SK-N-SH (cell line): ENCODE data around the gene CDH15. TPM values are rescaled to one million over a fixed set of nuclear protein-coding genes. Genes with fewer than 3 reads are reported as not detected.

Experiments
- CTCF ChIA-PET: fragments of 300-600, 350-600 bp; formaldehyde crosslinking; extraction: SDS; loops from one replicate; lab custom pipeline; 2021; lab: Yijun Ruan, JAX
- POLR2A ChIA-PET: fragments of 350-600 bp; sonication (Branson Sonifier 250); formaldehyde crosslinking; extraction: SDS; loops from one replicate; lab custom pipeline; 2020; ENCODE audit warnings: antibody characterized with exemption, inconsistent platforms; lab: Yijun Ruan, JAX
- DNase-seq: peaks from one replicate; pipeline ENCODE4 v3.0.0; 2012
- H2AFZ ChIP-seq: fragments of 200-600 bp; sonication (generic); 2 replicates; pipeline ENCODE4 v1.8.1; 2016; ENCODE audit warnings: antibody characterized with exemption, mild to moderate bottlenecking, low read depth
- H3F3A ChIP-seq: fragments of 200-600 bp; sonication (generic); replicated peaks from 2 replicates; pipeline ENCODE3; 2016; ENCODE audit warnings: antibody characterized with exemption, mild to moderate bottlenecking; ENCODE audit not compliant: insufficient read depth
- H3K27ac ChIP-seq, 2 experiments: fragments of 200-500 bp in 1 of 2; fragments of 200-600 bp in 1 of 2; sonication (Bioruptor generic) in 1 of 2; sonication (generic), shearing (Covaris generic) in 1 of 2; 2 replicates each; pipeline versions ENCODE4 v1.5.1 to v1.6.1; 2014 to 2016; ENCODE audit warnings: low read depth in 2 of 2, inconsistent platforms in 1 of 2, low read length in 1 of 2, mild to moderate bottlenecking in 1 of 2, mixed read lengths in 1 of 2
- H3K27me3 ChIP-seq: fragments of 200-600 bp; sonication (generic), shearing (Covaris generic); 2 replicates; pipeline ENCODE4 v1.6.1; 2016; ENCODE audit warnings: mixed run types; ENCODE audit not compliant: insufficient read depth
- H3K36me3 ChIP-seq, 2 experiments: fragments of 200-500 bp in 1 of 2; fragments of 200-600 bp in 1 of 2; sonication (Bioruptor generic) in 1 of 2; sonication (generic) in 1 of 2; replicated peaks in 1 of 2; 2 replicates each; pipeline versions ENCODE3 to v1.5.1; 2014 to 2016; ENCODE audit warnings: low read length in 1 of 2, mild to moderate bottlenecking in 1 of 2; ENCODE audit not compliant: insufficient read depth in 2 of 2, control insufficient read depth in 1 of 2
- H3K4me1 ChIP-seq, 2 experiments: fragments of 200-500 bp in 1 of 2; fragments of 200-600 bp in 1 of 2; sonication (Bioruptor generic) in 1 of 2; sonication (generic), shearing (Covaris generic) in 1 of 2; 2 replicates each; pipeline versions ENCODE4 v1.5.1 to v1.6.1; 2014 to 2016; ENCODE audit warnings: low read depth in 1 of 2, low read length in 1 of 2, mixed run types in 1 of 2; ENCODE audit not compliant: insufficient read depth in 2 of 2, control insufficient read depth in 1 of 2
- H3K4me2 ChIP-seq: fragments of 200-600 bp; sonication (generic), shearing (Covaris generic); 2 replicates; pipeline ENCODE4 v1.6.1; 2017; ENCODE audit warnings: mixed run types
- H3K4me3 ChIP-seq, 2 experiments: fragments of 200-500 bp in 1 of 2; fragments of 200-600 bp in 1 of 2; sonication (Bioruptor generic) in 1 of 2; sonication (generic), shearing (Covaris generic) in 1 of 2; 2 replicates each; pipeline versions ENCODE4 v1.5.1 to v1.8.1; 2014 to 2016; ENCODE audit warnings: low read depth in 2 of 2, inconsistent platforms in 1 of 2, low read length in 1 of 2, mild to moderate bottlenecking in 1 of 2, mixed read lengths in 1 of 2, moderate library complexity in 1 of 2
- H3K79me2 ChIP-seq: fragments of 200-600 bp; sonication (generic); 2 replicates; pipeline ENCODE4 v1.8.1; 2017; ENCODE audit warnings: mild to moderate bottlenecking; ENCODE audit not compliant: insufficient read depth
- H3K9ac ChIP-seq: fragments of 200-600 bp; sonication (generic); 2 replicates; pipeline ENCODE4 v1.6.1; 2017; ENCODE audit warnings: mixed run types
- H3K9me2 ChIP-seq: fragments of 200-600 bp; sonication (generic); 2 replicates; pipeline ENCODE4 v1.6.1; 2017; ENCODE audit warnings: mixed run types
- H3K9me3 ChIP-seq: fragments of 200-600 bp; sonication (generic); 2 replicates; pipeline ENCODE4 v1.6.1; 2017; ENCODE audit warnings: mixed run types, mild to moderate bottlenecking, moderate library complexity
- H4K20me1 ChIP-seq: fragments of 200-600 bp; sonication (generic); 2 replicates; pipeline ENCODE4 v1.6.1; 2017; ENCODE audit warnings: mild to moderate bottlenecking, mixed run types; ENCODE audit not compliant: insufficient read depth
- EP300 ChIP-seq, 2 experiments: IDR thresholded peaks; 2 replicates each; pipeline versions ENCODE4 v1.4.0 to v1.6.1; 2012; ENCODE audit warnings: borderline replicate concordance in 1 of 2, low read depth in 1 of 2, low read length in 1 of 2
- FOXJ3 ChIP-seq: sonication (generic); formaldehyde crosslinking; IDR thresholded peaks from 2 replicates; pipeline ENCODE4 v1.5.1; 2020; ENCODE audit warnings: mild to moderate bottlenecking, missing genetic modification reagents
- GABPA ChIP-seq: IDR thresholded peaks from 2 replicates; pipeline ENCODE4 v1.4.0; 2012; ENCODE audit warnings: low read depth, mild to moderate bottlenecking
- MAX ChIP-seq: IDR thresholded peaks from 2 replicates; pipeline ENCODE4 v1.4.0; 2012; ENCODE audit warnings: low read depth
- MEF2A ChIP-seq: IDR thresholded peaks from 2 replicates; pipeline ENCODE4 v1.4.0; 2012; ENCODE audit warnings: low read depth, borderline replicate concordance
- MXI1 ChIP-seq: IDR thresholded peaks from 2 replicates; pipeline ENCODE4 v1.6.1; 2012; ENCODE audit warnings: mild to moderate bottlenecking, low read depth, low read length, improper control_type of control experiment
- NFIC ChIP-seq: IDR thresholded peaks from 2 replicates; pipeline ENCODE4 v1.4.0; 2012; ENCODE audit warnings: borderline replicate concordance
- NRF1 ChIP-seq: IDR thresholded peaks from 2 replicates; pipeline ENCODE4 v1.6.1; 2012; ENCODE audit warnings: low read depth, mild to moderate bottlenecking, low read length
- RCOR1 ChIP-seq: fragments of 150-350 bp; IDR thresholded peaks from 2 replicates; pipeline ENCODE4 v1.6.1; 2017; ENCODE audit warnings: antibody characterized with exemption, low read length
- RXRA ChIP-seq: IDR thresholded peaks from 2 replicates; pipeline ENCODE4 v1.4.0; 2012; ENCODE audit warnings: low read depth, mild to moderate bottlenecking, borderline replicate concordance
- SMC3 ChIP-seq: IDR thresholded peaks from 2 replicates; pipeline ENCODE4 v1.6.1; 2012; ENCODE audit warnings: low read depth, low read length, improper control_type of control experiment
- TAF1 ChIP-seq: IDR thresholded peaks from 2 replicates; pipeline ENCODE4 v1.6.1; 2012; ENCODE audit warnings: low read depth, mild to moderate bottlenecking, low read length, moderate library complexity, borderline replicate concordance
- USF1 ChIP-seq: IDR thresholded peaks from 2 replicates; pipeline ENCODE4 v1.4.0; 2012; ENCODE audit warnings: low read depth, borderline replicate concordance
- ZBTB33 ChIP-seq: IDR thresholded peaks from 2 replicates; pipeline ENCODE4 v1.4.0; 2012; ENCODE audit warnings: low read depth, borderline replicate concordance
- WGBS: methylation state at CpG from one replicate; pipeline ENCODE4 v1.1.6; 2017; ENCODE audit warnings: low lambda C conversion rate; 5-methylcytosine and 5-hydroxymethylcytosine counted together
- polyA plus RNA-seq, 3 experiments: library from polyadenylated mRNA; depleted of rRNA; stranded (reverse); fragments of >200 nt; gene quantifications; 2 replicates each; pipeline ENCODE4 v1.2.3, GENCODE V29; 2012

The CDH15 gene
- polyA plus RNA-seq, 1 of the 3 experiments (the other 2 are of a cell fraction) = 0.03 TPM

GRCh38 chr16:89172528-89173173 is 1.1 kb downstream of the CDH15 start:
- ChIA-PET POLR2A (no interaction called here), CTCF (interaction anchor here (0.5 to 6.5 kb wide), 7 partner anchors 59 to 435 kb away, joined by 3 to 82 read pairs (median 3); partner anchors contain the start of gene APRT)
- no peak overlapping the region for H3K27ac ChIP-seq
- H3K9me2 ChIP-seq = no peaks in the 10 kb centered on the region
- H3K9me3 ChIP-seq = no peaks in the 10 kb centered on the region
- no peak overlapping the region for H2AFZ ChIP-seq
- H3K4me2 ChIP-seq = no peak overlapping the region
- H3K36me3 ChIP-seq = no peaks in the 10 kb centered on the region
- no peak overlapping the region for H3K9ac ChIP-seq
- peaks cover 26% of the 10 kb centered on the region; the same call in 1 of the 2 replicates for H3K27me3 ChIP-seq
- H3K4me1 ChIP-seq = peaks cover 0 to 19% of the 10 kb centered on the region in 2 experiments; a peak in 1 of 4 replicates
- 0 out of 2 replicates have a peak, but pooled peaks have one; percentile 34 for TF ChIP-seq RCOR1
- TF ChIP-seq USF1 = no peak
- TF ChIP-seq FOXJ3 (CRISPR knock-in tag) = peak; percentile 25; the same call in 1 of the 2 replicates
- WGBS = 32% methylated on average over 3 of the region's 13 CpGs
- DNase-seq = peak; percentile 74
- H3F3A ChIP-seq = no peaks in the 10 kb centered on the region
- 0 out of 2 replicates have a peak, but pooled peaks cover 7% of the 10 kb centered on the region for H4K20me1 ChIP-seq
- no peaks in the 10 kb centered on the region for H3K79me2 ChIP-seq
- no peak overlapping the region for H3K4me3 ChIP-seq

GRCh38 chr16:89173174-89173921 is 1.8 kb downstream of the CDH15 start:
- H3K79me2 ChIP-seq = no peaks in the 10 kb centered on the region
- H3K4me2 ChIP-seq = no peak overlapping the region
- peaks cover 31% of the 10 kb centered on the region; the same call in 1 of the 2 replicates for H3K27me3 ChIP-seq
- no peaks in the 10 kb centered on the region for H3F3A ChIP-seq
- H2AFZ ChIP-seq = no peak overlapping the region
- no peaks in the 10 kb centered on the region for H3K36me3 ChIP-seq
- 65% methylated on average over 4 of the region's 11 CpGs for WGBS
- H3K4me3 ChIP-seq = no peak overlapping the region
- no peaks in the 10 kb centered on the region for H3K9me3 ChIP-seq
- peaks cover 0 to 18% of the 10 kb centered on the region in 2 experiments; a peak in 1 of 4 replicates for H3K4me1 ChIP-seq
- H3K9ac ChIP-seq = no peak overlapping the region
- ChIA-PET POLR2A (no interaction called here), CTCF (interaction anchor here (0.7 to 2.5 kb wide), 6 partner anchors 121 to 436 kb away, joined by 3 to 10 read pairs (median 4); no protein-coding TSS in a partner anchor)
- no peak for TF ChIP-seq MAX
- 0 out of 2 replicates have a peak, but pooled peaks cover 7% of the 10 kb centered on the region for H4K20me1 ChIP-seq
- H3K27ac ChIP-seq = no peak overlapping the region
- DNase-seq = no peak
- H3K9me2 ChIP-seq = no peaks in the 10 kb centered on the region

GRCh38 chr16:89174055-89174827 is 2.7 kb downstream of the CDH15 start:
- no peaks in the 10 kb centered on the region for H3K79me2 ChIP-seq
- H3K9me2 ChIP-seq = no peaks in the 10 kb centered on the region
- no peak for DNase-seq
- H3K27me3 ChIP-seq = peaks cover 38% of the 10 kb centered on the region; the same call in 1 of the 2 replicates
- 0 out of 2 replicates have a peak, but pooled peaks cover 7% of the 10 kb centered on the region for H4K20me1 ChIP-seq
- ChIA-PET CTCF (interaction anchor here (0.9 to 2.9 kb wide), 4 partner anchors 121 to 437 kb away, joined by 4 to 10 read pairs (median 8); no protein-coding TSS in a partner anchor), POLR2A (no interaction called here)
- WGBS = 79% methylated on average over 12 of the region's 23 CpGs
- no peak overlapping the region for H3K4me3 ChIP-seq
- H2AFZ ChIP-seq = no peak overlapping the region
- no peaks in the 10 kb centered on the region for H3K9me3 ChIP-seq
- no peak overlapping the region for H3K27ac ChIP-seq
- H3K4me1 ChIP-seq = peaks cover 0 to 18% of the 10 kb centered on the region in 2 experiments; a peak in 1 of 4 replicates
- no peaks in the 10 kb centered on the region for H3F3A ChIP-seq
- no peaks in the 10 kb centered on the region for H3K36me3 ChIP-seq
- H3K9ac ChIP-seq = no peak overlapping the region
- no peak overlapping the region for H3K4me2 ChIP-seq
- TF ChIP-seq MEF2A (no peak), EP300 (IDR thresholded peaks at IDR 0.05; ENCODE audit: borderline replicate concordance in 1 of 2, low read depth in 1 of 2, low read length in 1 of 2) (no peak), ZBTB33 (no peak), NFIC (no peak), MXI1 (no peak), SMC3 (no peak), RXRA (no peak), NRF1 (no peak), GABPA (no peak), TAF1 (no peak)
